Ascending aorta (tissue), 2 donors: Measurements from ENCODE around the gene CCDC88A. TPM values are rescaled to one million over a fixed set of nuclear protein-coding genes. Genes with fewer than 3 reads are reported as not detected.
A peak's percentile ranks its signal among the peaks of the same experiment; 100 is the strongest.

Experiments
- DNase-seq, 2 donors: peaks; one replicate each; pipeline ENCODE4 v3.0.0-alpha.2; 2019; ENCODE audit warnings: low spot score in 2 of 2
- H3K27ac ChIP-seq, 2 donors: fragments of 200-600 bp; sonication (generic); one replicate each; pipeline ENCODE4 v1.5.1; 2016 to 2017; ENCODE audit warnings: mild to moderate bottlenecking in 1 of 2
- H3K27me3 ChIP-seq: fragments of 200-600 bp; sonication (generic); one replicate; pipeline ENCODE4 v1.5.1; 2017
- H3K36me3 ChIP-seq, 2 donors: fragments of 200-600 bp; sonication (generic); one replicate each; pipeline ENCODE4 v1.5.1; 2016
- H3K4me1 ChIP-seq, 2 donors: fragments of 200-600 bp; sonication (generic); one replicate each; pipeline ENCODE4 v1.5.1; 2016 to 2017; ENCODE audit warnings: mild to moderate bottlenecking in 1 of 2
- H3K4me3 ChIP-seq, 2 donors: fragments of 200-600 bp; sonication (generic); one replicate each; pipeline ENCODE4 v1.5.1; 2016 to 2017; ENCODE audit warnings: mild to moderate bottlenecking in 1 of 2
- H3K9me3 ChIP-seq, 2 donors: fragments of 200-600 bp; sonication (generic); one replicate each; pipeline ENCODE4 v1.5.1; 2016
- intact Hi-C: fragments of 100-400 bp; cut with DNase I; formaldehyde crosslinking; loops from one replicate; pipeline ENCODE4 v1.15.1; 2023
- total RNA-seq: library from RNA; depleted of rRNA; stranded (reverse); fragments of >200 nt; gene quantifications from one replicate; pipeline ENCODE4 v1.1.0, GENCODE V29; 2016
- TF ChIP-seq, protein P1 (sequence below), 3 experiments: fragments of 200-600 bp in 2 of 3; fragments of 450-650 bp in 1 of 3; sonication (generic) in 2 of 3; IDR thresholded peaks; one replicate each; pipeline ENCODE4 v1.5.1; 2016 to 2019; ENCODE audit warnings: antibody characterized with exemption in 3 of 3, mild to moderate bottlenecking in 1 of 3, moderate library complexity in 1 of 3

Gene CCDC88A
- total RNA-seq, 1 donor from 2014 or later = 39.2 TPM

DNA sequence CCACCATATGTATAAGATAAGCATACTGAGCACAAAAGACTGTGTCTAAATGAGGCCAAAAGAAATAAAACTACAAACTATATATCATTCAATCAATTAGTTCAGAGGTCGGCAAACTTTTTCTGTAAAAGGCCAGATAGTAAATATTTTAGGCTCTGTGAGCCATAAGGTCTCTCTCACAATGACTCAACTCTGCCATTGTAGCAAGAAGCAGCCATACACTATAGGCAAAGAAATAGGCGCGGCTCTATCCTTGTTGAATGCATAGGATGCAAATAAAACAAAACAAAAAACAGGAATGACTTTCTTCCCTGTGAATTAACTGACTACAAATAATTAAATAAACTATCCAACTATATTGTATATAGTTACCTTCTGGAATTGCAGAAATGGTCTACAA is 8.6 kb upstream of the CCDC88A start:
- no peaks in the 10 kb centered on the region for H3K36me3 ChIP-seq
- no peaks in the 10 kb centered on the region for H3K4me1 ChIP-seq
- intact Hi-C loops = no loop called here
- no peak overlapping the region for H3K27ac ChIP-seq
- TF ChIP-seq, protein P1, sequence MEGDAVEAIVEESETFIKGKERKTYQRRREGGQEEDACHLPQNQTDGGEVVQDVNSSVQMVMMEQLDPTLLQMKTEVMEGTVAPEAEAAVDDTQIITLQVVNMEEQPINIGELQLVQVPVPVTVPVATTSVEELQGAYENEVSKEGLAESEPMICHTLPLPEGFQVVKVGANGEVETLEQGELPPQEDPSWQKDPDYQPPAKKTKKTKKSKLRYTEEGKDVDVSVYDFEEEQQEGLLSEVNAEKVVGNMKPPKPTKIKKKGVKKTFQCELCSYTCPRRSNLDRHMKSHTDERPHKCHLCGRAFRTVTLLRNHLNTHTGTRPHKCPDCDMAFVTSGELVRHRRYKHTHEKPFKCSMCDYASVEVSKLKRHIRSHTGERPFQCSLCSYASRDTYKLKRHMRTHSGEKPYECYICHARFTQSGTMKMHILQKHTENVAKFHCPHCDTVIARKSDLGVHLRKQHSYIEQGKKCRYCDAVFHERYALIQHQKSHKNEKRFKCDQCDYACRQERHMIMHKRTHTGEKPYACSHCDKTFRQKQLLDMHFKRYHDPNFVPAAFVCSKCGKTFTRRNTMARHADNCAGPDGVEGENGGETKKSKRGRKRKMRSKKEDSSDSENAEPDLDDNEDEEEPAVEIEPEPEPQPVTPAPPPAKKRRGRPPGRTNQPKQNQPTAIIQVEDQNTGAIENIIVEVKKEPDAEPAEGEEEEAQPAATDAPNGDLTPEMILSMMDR (IDR thresholded peaks at IDR 0.05) = no peak
- no peak for DNase-seq
- H3K9me3 ChIP-seq = no peaks in the 10 kb centered on the region
- no peak overlapping the region for H3K4me3 ChIP-seq
- H3K27me3 ChIP-seq = no peaks in the 10 kb centered on the region

DNA sequence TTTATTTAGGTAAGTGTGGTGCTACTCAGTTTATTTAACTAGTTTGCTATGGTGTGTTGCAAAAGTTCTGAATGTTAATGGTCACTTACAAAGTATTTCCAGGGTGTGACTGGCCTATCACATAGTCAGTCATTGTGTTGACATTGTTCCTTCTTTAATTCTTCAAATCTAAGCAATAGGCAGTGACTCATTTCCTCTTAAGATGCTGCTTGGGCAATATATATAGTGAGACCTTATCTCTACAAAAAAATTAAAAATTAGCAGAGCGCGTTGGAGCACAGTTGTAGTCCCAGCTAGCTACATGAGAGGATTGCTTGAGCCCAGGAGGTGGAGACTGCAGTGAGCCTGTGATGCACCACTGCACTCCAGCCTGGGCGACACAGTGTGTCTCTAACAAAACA is 5.8 kb upstream of the CCDC88A start:
- H3K36me3 ChIP-seq = no peaks in the 10 kb centered on the region
- H3K9me3 ChIP-seq = no peaks in the 10 kb centered on the region
- H3K27ac ChIP-seq = no peak overlapping the region
- H3K4me3 ChIP-seq = no peak overlapping the region
- TF ChIP-seq, protein P1 (IDR thresholded peaks at IDR 0.05) = no peak
- H3K27me3 ChIP-seq = no peaks in the 10 kb centered on the region
- intact Hi-C loops = no loop called here
- no peaks in the 10 kb centered on the region for H3K4me1 ChIP-seq
- DNase-seq = no peak

DNA sequence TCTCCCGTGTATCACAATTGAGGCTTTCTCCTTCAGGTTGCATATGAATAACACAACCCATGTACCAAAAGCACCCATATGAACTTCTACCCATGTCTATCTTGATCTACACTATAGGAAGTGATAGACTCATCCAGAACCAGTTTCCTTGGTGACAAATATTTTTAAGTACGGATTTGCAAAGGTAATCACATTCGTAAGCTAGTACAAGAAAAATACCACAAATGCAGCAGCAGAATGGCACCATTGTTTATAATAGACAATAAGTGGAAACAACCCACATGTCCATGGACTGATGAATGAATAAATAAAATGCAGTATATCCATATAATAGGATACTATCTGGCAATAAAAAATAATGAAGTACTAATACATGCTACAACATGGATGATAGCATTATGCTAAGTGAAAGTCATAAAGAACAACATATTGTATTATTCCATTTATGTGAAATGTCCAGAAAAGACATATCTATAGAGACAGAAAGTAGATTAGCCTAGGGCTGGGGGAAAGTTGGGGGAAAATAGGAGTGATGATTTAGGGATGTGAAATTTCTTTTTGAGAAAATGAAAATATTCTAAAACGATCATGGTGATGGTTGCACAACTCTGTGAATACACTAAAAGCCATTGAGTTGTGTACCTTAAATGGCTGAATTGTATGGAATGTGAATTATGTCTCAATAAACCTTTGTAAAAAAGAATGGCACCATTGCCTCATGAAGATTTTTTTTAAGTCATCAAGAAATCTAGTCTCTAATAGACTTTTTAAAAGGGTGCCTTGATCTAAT is 3.4 kb upstream of the CCDC88A start:
- intact Hi-C loops = no loop called here
- DNase-seq = no peak
- no peaks in the 10 kb centered on the region for H3K9me3 ChIP-seq
- H3K4me1 ChIP-seq = no peaks in the 10 kb centered on the region
- H3K27ac ChIP-seq = no peak overlapping the region
- no peak overlapping the region for H3K4me3 ChIP-seq
- no peaks in the 10 kb centered on the region for H3K27me3 ChIP-seq
- no peaks in the 10 kb centered on the region for H3K36me3 ChIP-seq
- TF ChIP-seq, protein P1 (IDR thresholded peaks at IDR 0.05) = no peak

DNA sequence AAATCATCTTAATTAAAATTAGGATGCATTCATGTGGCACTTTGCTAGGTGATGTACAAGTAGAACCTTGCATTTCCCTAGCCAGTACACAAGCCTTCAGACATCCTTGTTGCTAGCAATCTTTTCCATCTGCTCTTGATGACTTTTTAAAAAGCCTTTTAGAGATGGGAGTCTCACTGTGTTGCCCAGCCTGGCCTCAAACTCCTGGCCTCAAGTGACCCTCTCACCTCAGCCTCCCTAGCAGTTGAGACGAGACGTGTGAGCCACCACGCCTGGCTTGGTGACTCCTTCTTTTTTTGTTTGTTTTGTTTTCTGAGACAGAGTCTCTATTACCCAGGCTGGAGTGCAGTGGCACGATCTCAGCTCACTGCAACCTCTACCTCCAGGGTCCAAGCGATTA is 1.7 kb upstream of the CCDC88A start:
- TF ChIP-seq, protein P1 (IDR thresholded peaks at IDR 0.05) = no peak
- intact Hi-C loops = no loop called here
- H3K27me3 ChIP-seq = no peaks in the 10 kb centered on the region
- no peak overlapping the region for H3K4me3 ChIP-seq
- H3K27ac ChIP-seq = no peak overlapping the region
- no peaks in the 10 kb centered on the region for H3K36me3 ChIP-seq
- peaks cover 0 to 8% of the 10 kb centered on the region in 2 donors for H3K4me1 ChIP-seq
- no peaks in the 10 kb centered on the region for H3K9me3 ChIP-seq
- no peak for DNase-seq

DNA sequence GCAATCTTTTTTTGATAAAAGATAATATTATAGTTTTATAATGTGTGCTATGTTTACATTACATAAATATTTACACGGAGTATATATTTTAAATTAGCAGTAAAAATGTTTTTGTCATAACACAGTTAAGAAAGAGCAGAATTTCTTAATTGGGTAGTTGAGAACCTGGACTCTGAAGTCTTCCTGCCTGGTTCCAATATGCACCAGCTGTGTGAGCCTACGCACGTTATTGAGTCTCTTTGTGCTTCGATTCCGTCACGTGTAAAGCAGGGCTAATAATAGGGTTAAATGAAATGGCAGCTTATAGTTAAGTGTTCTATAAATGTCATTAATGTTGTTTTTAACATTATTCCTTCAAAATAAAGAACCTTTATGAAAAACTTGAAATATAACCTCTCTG is 1.2 kb upstream of the CCDC88A start:
- H3K9me3 ChIP-seq = no peaks in the 10 kb centered on the region
- DNase-seq = no peak
- peaks cover 0 to 8% of the 10 kb centered on the region in 2 donors for H3K4me1 ChIP-seq
- no peak overlapping the region for H3K27ac ChIP-seq
- intact Hi-C loops = no loop called here
- H3K36me3 ChIP-seq = no peaks in the 10 kb centered on the region
- H3K4me3 ChIP-seq = peak overlapping the region; percentile 83 to 92
- no peaks in the 10 kb centered on the region for H3K27me3 ChIP-seq
- TF ChIP-seq, protein P1 (IDR thresholded peaks at IDR 0.05) = no peak

DNA sequence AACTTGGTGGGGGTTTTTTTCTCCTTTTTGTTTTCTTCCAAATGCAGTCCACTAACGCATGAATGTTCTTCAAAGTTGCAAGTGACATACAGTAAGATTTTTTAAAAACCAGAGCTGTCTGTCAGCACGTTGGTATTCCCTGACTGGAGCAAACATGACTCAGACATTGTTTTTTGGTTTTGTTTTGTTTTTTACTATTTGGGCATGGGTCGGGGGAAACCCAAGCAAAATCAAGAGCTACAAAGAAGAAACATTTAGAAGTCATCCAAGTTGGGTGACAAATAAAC is 726 bp upstream of the CCDC88A start:
- Histone ChIP-seq H3K4me1 (peaks cover 0 to 8% of the 10 kb centered on the region in 2 donors), H3K36me3 (no peaks in the 10 kb centered on the region), H3K9me3 (no peaks in the 10 kb centered on the region), H3K27ac (peak overlapping the region; percentile 28 to 85), H3K4me3 (peak overlapping the region; percentile 83 to 92), H3K27me3 (no peaks in the 10 kb centered on the region)
- TF ChIP-seq, protein P1 (IDR thresholded peaks at IDR 0.05) = no peak
- intact Hi-C loops = no loop called here
- no peak for DNase-seq
